Measurements from ENCODE around the gene DNMT3A. TPM values are rescaled to one million over a fixed set of nuclear protein-coding genes. Genes with fewer than 3 reads are reported as not detected.

The DNMT3A gene
- total RNA-seq, 4 donors from 2014 or later, result 5.9 to 14.1 (median 8.0) TPM

GRCh38 chr2:25201794-25202193, 139.9 kb downstream of the DNMT3A start:
- Histone ChIP-seq H3K9me3 (no peaks in the 10 kb centered on the region), H3K4me1 (no peaks in the 10 kb centered on the region)
- no peak for ATAC-seq

GRCh38 chr2:25201265-25201664, 140.5 kb downstream of the DNMT3A start:
- H3K4me1 ChIP-seq, result no peaks in the 10 kb centered on the region
- no peak for DNase-seq
- no peak overlapping the region for H3K27ac ChIP-seq
- H3K9me3 ChIP-seq, result no peaks in the 10 kb centered on the region
- H3K36me3 ChIP-seq, result no peaks in the 10 kb centered on the region
- no peak overlapping the region for H3K4me3 ChIP-seq
- in situ Hi-C loops (cut with MboI; ENCODE audit: low sequenced_read_pairs in 4 of 4), result no loop called here
- no peak for ATAC-seq
- H3K27me3 ChIP-seq, result no peaks in the 10 kb centered on the region
- TF ChIP-seq POLR2A (IDR thresholded peaks at IDR 0.05) (no peak), CTCF (IDR thresholded peaks at IDR 0.05 in 4 of 5, conservative IDR thresholded peaks at IDR 0.05 in 1 of 5) (no peak)
- intact Hi-C loops (cut with DNase I; ENCODE audit: low total_unique reads), result no loop called here

More at GRCh38 chr2:25201794-25202193, 139.9 kb downstream of the DNMT3A start:
- no peak for DNase-seq
- in situ Hi-C loops (cut with MboI; ENCODE audit: low sequenced_read_pairs in 4 of 4) (no loop called here), intact Hi-C loops (cut with DNase I; ENCODE audit: low total_unique reads) (no loop called here)
- H3K27ac ChIP-seq, result no peak overlapping the region
- H3K27me3 ChIP-seq, result no peaks in the 10 kb centered on the region
- no peaks in the 10 kb centered on the region for H3K36me3 ChIP-seq
- TF ChIP-seq CTCF (IDR thresholded peaks at IDR 0.05 in 4 of 5, conservative IDR thresholded peaks at IDR 0.05 in 1 of 5) (no peak), POLR2A (IDR thresholded peaks at IDR 0.05) (no peak)
- H3K4me3 ChIP-seq, result no peak overlapping the region

- Histone ChIP-seq H3K27me3 (no peaks in the 10 kb centered on the region), H3K27ac (no peak overlapping the region), H3K36me3 (no peaks in the 10 kb centered on the region), H3K4me1 (no peaks in the 10 kb centered on the region), H3K9me3 (no peaks in the 10 kb centered on the region), H3K4me3 (no peak overlapping the region)
- TF ChIP-seq POLR2A (IDR thresholded peaks at IDR 0.05) (no peak), CTCF (IDR thresholded peaks at IDR 0.05 in 4 of 5, conservative IDR thresholded peaks at IDR 0.05 in 1 of 5) (no peak)
- intact Hi-C loops (cut with DNase I; ENCODE audit: low total_unique reads), result loop anchor here (10.0 kb wide), 1 partner anchor 224 kb away; the partner anchor contains the start of gene DNAJC27
- ATAC-seq (no peak), DNase-seq (no peak)
- in situ Hi-C loops (cut with MboI; ENCODE audit: low sequenced_read_pairs in 4 of 4), result no loop called here
Observed at GRCh38 chr2:25198576-25198975, 143.1 kb downstream of the DNMT3A start.

- in situ Hi-C loops (cut with MboI; ENCODE audit: low sequenced_read_pairs in 4 of 4), result no loop called here
Observed at GRCh38 chr2:25198209-25198525, 143.6 kb downstream of the DNMT3A start.

More at GRCh38 chr2:25198209-25198525, 143.6 kb downstream of the DNMT3A start:
- H3K9me3 ChIP-seq, result no peaks in the 10 kb centered on the region
- ATAC-seq (no peak), DNase-seq (no peak)
- no peaks in the 10 kb centered on the region for H3K27me3 ChIP-seq
- no peak overlapping the region for H3K4me3 ChIP-seq
- TF ChIP-seq POLR2A (IDR thresholded peaks at IDR 0.05), result no peak
- no peak for TF ChIP-seq CTCF (IDR thresholded peaks at IDR 0.05 in 4 of 5, conservative IDR thresholded peaks at IDR 0.05 in 1 of 5)
- intact Hi-C loops (cut with DNase I; ENCODE audit: low total_unique reads), result loop anchor here (10.0 kb wide), 1 partner anchor 223 kb away; the partner anchor contains the start of gene DNAJC27
- H3K4me1 ChIP-seq, result no peaks in the 10 kb centered on the region
- H3K27ac ChIP-seq, result no peak overlapping the region
- H3K36me3 ChIP-seq, result no peaks in the 10 kb centered on the region
